HEK293 (cell line): ENCODE results near the gene ADAMTS5.

Experiments
- CTCF ChIA-PET: fragments of 350-600 bp; formaldehyde crosslinking; extraction: SDS; loops from one replicate; lab custom pipeline; 2021; ENCODE audit warnings: antibody characterized with exemption; lab: Yijun Ruan, JAX
- POLR2A ChIA-PET: fragments of 300-600 bp; formaldehyde crosslinking; extraction: SDS; loops from one replicate; lab custom pipeline; 2020; ENCODE audit warnings: antibody characterized with exemption, inconsistent platforms; lab: Yijun Ruan, JAX
- H3K27ac ChIP-seq: fragments of 200-500 bp; sonication (Bioruptor generic); 2 replicates; pipeline ENCODE4 v1.5.1; 2014; ENCODE audit warnings: low read depth, low read length, control low read depth, inconsistent platforms; ENCODE audit errors: extremely low read depth
- H3K36me3 ChIP-seq, 2 experiments: fragments of 200-500 bp in 1 of 2; sonication (Bioruptor generic) in 1 of 2; 1 replicate in 1 of 2; 2 replicates in 1 of 2; pipeline ENCODE4 v1.5.1; 2014 to 2017; ENCODE audit warnings: inconsistent platforms in 2 of 2, low read length in 2 of 2; ENCODE audit not compliant: control insufficient read depth in 2 of 2, insufficient read depth in 1 of 2
- H3K4me1 ChIP-seq: fragments of 200-500 bp; sonication (Bioruptor generic); 2 replicates; pipeline ENCODE4 v1.5.1; 2014; ENCODE audit warnings: mild to moderate bottlenecking, low read length, inconsistent platforms; ENCODE audit not compliant: control insufficient read depth, insufficient read depth
- H3K4me3 ChIP-seq: 2 replicates; pipeline ENCODE4 v1.5.1; 2011; ENCODE audit warnings: low read depth, mild to moderate bottlenecking, control low read depth, low read length, moderate library complexity
- H3K9me3 ChIP-seq: fragments of 200-500 bp; sonication (Bioruptor generic); 2 replicates; pipeline ENCODE4 v1.5.1; 2014; ENCODE audit warnings: low read depth, low read length, inconsistent platforms; ENCODE audit not compliant: control insufficient read depth, insufficient read depth
- EGR2 ChIP-seq: fragments of 450-650 bp; formaldehyde crosslinking; IDR thresholded peaks from 2 replicates; pipeline ENCODE4 v1.5.1; 2016; ENCODE audit warnings: low read depth, missing biosample characterization, missing genetic modification characterization
- ELK4 ChIP-seq: IDR thresholded peaks from 2 replicates; pipeline ENCODE4 v1.6.1; 2011; ENCODE audit warnings: mild to moderate bottlenecking, low read depth, low read length, borderline replicate concordance
- GLI4 ChIP-seq: fragments of 450-650 bp; formaldehyde crosslinking; IDR thresholded peaks from 2 replicates; pipeline ENCODE4 v1.5.1; 2016; ENCODE audit warnings: missing biosample characterization, missing genetic modification characterization
- KLF16 ChIP-seq: fragments of 450-650 bp; formaldehyde crosslinking; IDR thresholded peaks from 2 replicates; pipeline ENCODE4 v1.5.1; 2017; ENCODE audit warnings: missing biosample characterization, missing genetic modification characterization
- KLF8 ChIP-seq: fragments of 450-650 bp; formaldehyde crosslinking; IDR thresholded peaks from 2 replicates; pipeline ENCODE4 v1.5.1; 2016; ENCODE audit warnings: missing biosample characterization, missing genetic modification characterization
- SALL2 ChIP-seq: fragments of 450-650 bp; formaldehyde crosslinking; IDR thresholded peaks from 2 replicates; pipeline ENCODE4 v1.5.0; 2017; ENCODE audit warnings: missing biosample characterization, mild to moderate bottlenecking, missing genetic modification characterization, borderline replicate concordance
- SP2 ChIP-seq: fragments of 450-650 bp; formaldehyde crosslinking; IDR thresholded peaks from 2 replicates; pipeline ENCODE4 v1.5.1; 2016; ENCODE audit warnings: missing biosample characterization, missing genetic modification characterization
- SP7 ChIP-seq: fragments of 450-650 bp; formaldehyde crosslinking; IDR thresholded peaks from 2 replicates; pipeline ENCODE4 v1.5.1; 2016; ENCODE audit warnings: missing biosample characterization, missing genetic modification characterization
- ZBTB21 ChIP-seq: fragments of 450-650 bp; formaldehyde crosslinking; IDR thresholded peaks from 2 replicates; pipeline ENCODE4 v1.5.1; 2017; ENCODE audit warnings: missing biosample characterization, missing genetic modification characterization
- ZNF184 ChIP-seq: fragments of 450-650 bp; IDR thresholded peaks from 2 replicates; pipeline ENCODE4 v1.5.1; 2018; ENCODE audit warnings: missing biosample characterization, mild to moderate bottlenecking, missing genetic modification characterization
- ZNF214 ChIP-seq: fragments of 450-650 bp; formaldehyde crosslinking; IDR thresholded peaks from 2 replicates; pipeline ENCODE4 v1.5.1; 2017; ENCODE audit warnings: missing biosample characterization, mild to moderate bottlenecking, missing genetic modification characterization, borderline replicate concordance
- ZNF266 ChIP-seq: fragments of 450-650 bp; formaldehyde crosslinking; IDR thresholded peaks from 2 replicates; pipeline ENCODE4 v1.5.1; 2016; ENCODE audit warnings: missing biosample characterization, missing genetic modification characterization, low read depth
- ZNF354C ChIP-seq: fragments of 450-650 bp; formaldehyde crosslinking; IDR thresholded peaks from 2 replicates; pipeline ENCODE4 v1.5.1; 2016; ENCODE audit warnings: missing biosample characterization, missing genetic modification characterization, low read depth, borderline replicate concordance
- ZNF501 ChIP-seq: fragments of 450-650 bp; formaldehyde crosslinking; IDR thresholded peaks from 2 replicates; pipeline ENCODE4 v1.5.1; 2016; ENCODE audit warnings: missing biosample characterization, missing genetic modification characterization
- ZNF514 ChIP-seq: fragments of 450-650 bp; formaldehyde crosslinking; IDR thresholded peaks from 2 replicates; pipeline ENCODE4 v1.5.1; 2016; ENCODE audit warnings: missing biosample characterization, missing genetic modification characterization
- ZNF596 ChIP-seq: fragments of 450-650 bp; IDR thresholded peaks from 2 replicates; pipeline ENCODE4 v1.5.0; 2018; ENCODE audit warnings: missing biosample characterization, mild to moderate bottlenecking, missing genetic modification characterization, moderate library complexity
- ZNF654 ChIP-seq: fragments of 450-650 bp; formaldehyde crosslinking; IDR thresholded peaks from 2 replicates; pipeline ENCODE4 v1.5.1; 2016; ENCODE audit warnings: low read depth, missing biosample characterization, missing genetic modification characterization
- ZNF791 ChIP-seq: fragments of 450-650 bp; formaldehyde crosslinking; IDR thresholded peaks from 2 replicates; pipeline ENCODE4 v1.5.1; 2016; ENCODE audit warnings: missing biosample characterization, missing genetic modification characterization
- ZNF792 ChIP-seq: fragments of 450-650 bp; formaldehyde crosslinking; IDR thresholded peaks from 2 replicates; pipeline ENCODE4 v1.5.1; 2016; ENCODE audit warnings: missing biosample characterization, missing genetic modification characterization
- ZNF837 ChIP-seq: fragments of 450-650 bp; formaldehyde crosslinking; IDR thresholded peaks from 2 replicates; pipeline ENCODE4 v1.5.1; 2016; ENCODE audit warnings: missing biosample characterization, missing genetic modification characterization
- TF ChIP-seq, protein P1 (sequence below): fragments of 450-650 bp; formaldehyde crosslinking; IDR thresholded peaks from 2 replicates; pipeline ENCODE4 v1.5.1; 2016; ENCODE audit warnings: missing biosample characterization, missing genetic modification characterization
- TF ChIP-seq, protein P2 (sequence below): fragments of 450-650 bp; formaldehyde crosslinking; IDR thresholded peaks from 2 replicates; pipeline ENCODE4 v1.5.1; 2016; ENCODE audit warnings: missing biosample characterization, missing genetic modification characterization

Gene ADAMTS5

GRCh38 chr21:26914557-26914956, 52.3 kb downstream of the ADAMTS5 start (continued):
- TF ChIP-seq SP7 (tag by site-specific recombination) (no peak), ZNF654 (tag by site-specific recombination) (no peak), ZNF596 (tag by site-specific recombination) (no peak)

GRCh38 chr21:26912466-26912865, 54.4 kb downstream of the ADAMTS5 start:
- POLR2A ChIA-PET = no interaction called here
- no peaks in the 10 kb centered on the region for H3K36me3 ChIP-seq
- H3K4me3 ChIP-seq = no peak overlapping the region
- CTCF ChIA-PET = interaction anchor here (0.5 kb wide), 1 partner anchor 637 kb away, joined by 3 read pairs; no protein-coding TSS in a partner anchor
- H3K4me1 ChIP-seq = no peaks in the 10 kb centered on the region
- no peak overlapping the region for H3K27ac ChIP-seq
- TF ChIP-seq, protein P1, sequence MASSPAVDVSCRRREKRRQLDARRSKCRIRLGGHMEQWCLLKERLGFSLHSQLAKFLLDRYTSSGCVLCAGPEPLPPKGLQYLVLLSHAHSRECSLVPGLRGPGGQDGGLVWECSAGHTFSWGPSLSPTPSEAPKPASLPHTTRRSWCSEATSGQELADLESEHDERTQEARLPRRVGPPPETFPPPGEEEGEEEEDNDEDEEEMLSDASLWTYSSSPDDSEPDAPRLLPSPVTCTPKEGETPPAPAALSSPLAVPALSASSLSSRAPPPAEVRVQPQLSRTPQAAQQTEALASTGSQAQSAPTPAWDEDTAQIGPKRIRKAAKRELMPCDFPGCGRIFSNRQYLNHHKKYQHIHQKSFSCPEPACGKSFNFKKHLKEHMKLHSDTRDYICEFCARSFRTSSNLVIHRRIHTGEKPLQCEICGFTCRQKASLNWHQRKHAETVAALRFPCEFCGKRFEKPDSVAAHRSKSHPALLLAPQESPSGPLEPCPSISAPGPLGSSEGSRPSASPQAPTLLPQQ = no peak
- TF ChIP-seq ZNF214 (tag by site-specific recombination) (no peak), KLF16 (no peak), ZNF354C (no peak), ZNF514 (no peak), SP2 (tag by site-specific recombination) (no peak), ZBTB21 (tag by site-specific recombination) (no peak), ZNF266 (tag by site-specific recombination) (no peak), ZNF791 (tag by site-specific recombination) (no peak), ZNF792 (tag by site-specific recombination) (no peak), KLF8 (tag by site-specific recombination) (no peak), ZNF184 (tag by site-specific recombination) (no peak), EGR2 (tag by site-specific recombination) (no peak), SP7 (tag by site-specific recombination) (no peak), SALL2 (tag by site-specific recombination) (no peak)
- TF ChIP-seq, protein P2, sequence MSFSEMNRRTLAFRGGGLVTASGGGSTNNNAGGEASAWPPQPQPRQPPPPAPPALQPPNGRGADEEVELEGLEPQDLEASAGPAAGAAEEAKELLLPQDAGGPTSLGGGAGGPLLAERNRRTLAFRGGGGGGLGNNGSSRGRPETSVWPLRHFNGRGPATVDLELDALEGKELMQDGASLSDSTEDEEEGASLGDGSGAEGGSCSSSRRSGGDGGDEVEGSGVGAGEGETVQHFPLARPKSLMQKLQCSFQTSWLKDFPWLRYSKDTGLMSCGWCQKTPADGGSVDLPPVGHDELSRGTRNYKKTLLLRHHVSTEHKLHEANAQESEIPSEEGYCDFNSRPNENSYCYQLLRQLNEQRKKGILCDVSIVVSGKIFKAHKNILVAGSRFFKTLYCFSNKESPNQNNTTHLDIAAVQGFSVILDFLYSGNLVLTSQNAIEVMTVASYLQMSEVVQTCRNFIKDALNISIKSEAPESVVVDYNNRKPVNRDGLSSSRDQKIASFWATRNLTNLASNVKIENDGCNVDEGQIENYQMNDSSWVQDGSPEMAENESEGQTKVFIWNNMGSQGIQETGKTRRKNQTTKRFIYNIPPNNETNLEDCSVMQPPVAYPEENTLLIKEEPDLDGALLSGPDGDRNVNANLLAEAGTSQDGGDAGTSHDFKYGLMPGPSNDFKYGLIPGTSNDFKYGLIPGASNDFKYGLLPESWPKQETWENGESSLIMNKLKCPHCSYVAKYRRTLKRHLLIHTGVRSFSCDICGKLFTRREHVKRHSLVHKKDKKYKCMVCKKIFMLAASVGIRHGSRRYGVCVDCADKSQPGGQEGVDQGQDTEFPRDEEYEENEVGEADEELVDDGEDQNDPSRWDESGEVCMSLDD = no peak
- H3K9me3 ChIP-seq = no peaks in the 10 kb centered on the region

- Histone ChIP-seq H3K36me3 (no peaks in the 10 kb centered on the region), H3K4me3 (no peak overlapping the region)
- POLR2A ChIA-PET = no interaction called here
- TF ChIP-seq ZNF501 = no peak
- no peak for TF ChIP-seq GLI4 (tag by site-specific recombination)
- no peak for TF ChIP-seq ZNF837 (tag by site-specific recombination)
- TF ChIP-seq ELK4 = no peak
- TF ChIP-seq, all 188 proteins: peak for 0
- CTCF ChIA-PET = interaction anchor here (0.6 to 2.1 kb wide), 9 partner anchors 10 to 655 kb away, joined by 3 to 14 read pairs (median 3); no protein-coding TSS in a partner anchor
- no peaks in the 10 kb centered on the region for H3K4me1 ChIP-seq
- H3K27ac ChIP-seq = no peak overlapping the region
- no peaks in the 10 kb centered on the region for H3K9me3 ChIP-seq
Measured at GRCh38 chr21:26909972-26910371, 56.9 kb downstream of the ADAMTS5 start.
